ENCODE measurements around the gene C21orf58.

The C21orf58 gene

GRCh38 chr21:46291561-46291960, 32.1 kb downstream of the C21orf58 start:
- no peak for DNase-seq

- no peak for DNase-seq
These were observed 34.0 kb downstream of the C21orf58 start for GRCh38 chr21:46289655-46290179.

GRCh38 chr21:46287541-46287940, 36.1 kb downstream of the C21orf58 start:
- DNase-seq: no peak

GRCh38 chr21:46286648-46287002, 37.0 kb downstream of the C21orf58 start:
- DNase-seq: no peak

GRCh38 chr21:46285761-46286647, 37.7 kb downstream of the C21orf58 start, which contains the start of gene YBEY:
YBEY (plus strand) TSS chr21:46286342; CDS start chr21:46286914, 572 bp downstream.
- peak; percentile 75 to 86 (median 78) for DNase-seq

- no peak for DNase-seq
These were observed 38.4 kb downstream of the C21orf58 start, which contains the start of gene MCM3AP for GRCh38 chr21:46285206-46285661. MCM3AP (minus strand) TSS chr21:46285611; CDS start chr21:46285286, 325 bp downstream.

GRCh38 chr21:46284733-46285132, 38.9 kb downstream of the C21orf58 start:
- DNase-seq: no peak

- no peak for DNase-seq
These were observed 39.5 kb downstream of the C21orf58 start for GRCh38 chr21:46284077-46284644.

- DNase-seq: no peak
These were observed 48.8 kb downstream of the C21orf58 start for GRCh38 chr21:46274797-46275390.

- no peak for DNase-seq
These were observed 50.3 kb downstream of the C21orf58 start for GRCh38 chr21:46273341-46273740.

GRCh38 chr21:46269466-46269865, 54.2 kb downstream of the C21orf58 start:
- no peak for DNase-seq

GRCh38 chr21:46268371-46268770, 55.3 kb downstream of the C21orf58 start:
- DNase-seq: no peak

- DNase-seq: no peak
These were observed 56.7 kb downstream of the C21orf58 start for GRCh38 chr21:46266946-46267345.

- DNase-seq: no peak
These were observed 57.7 kb downstream of the C21orf58 start for GRCh38 chr21:46265736-46266525.

- no peak for DNase-seq
These were observed 59.0 kb downstream of the C21orf58 start for GRCh38 chr21:46264690-46265144.

- no peak for DNase-seq
These were observed 59.5 kb downstream of the C21orf58 start for GRCh38 chr21:46264046-46264689.

- no peak for DNase-seq
These were observed 67.1 kb downstream of the C21orf58 start for GRCh38 chr21:46256501-46256994.

- no peak for DNase-seq
These were observed 67.8 kb downstream of the C21orf58 start for GRCh38 chr21:46255758-46256337.

- DNase-seq: no peak
These were observed 68.5 kb downstream of the C21orf58 start for GRCh38 chr21:46255166-46255565.

GRCh38 chr21:46254208-46254975, 69.3 kb downstream of the C21orf58 start:
- DNase-seq: no peak

Measured in activated CD4-positive, CD25-positive, alpha-beta regulatory T cell (primary cell).